Stimulated activated CD4-positive, alpha-beta T cell treated with anti-CD3 and anti-CD28 coated beads, TNF-alpha, amount 100 ng/mL, for 1 hour (primary cell): ENCODE measurements around the gene PADI3.

Source experiments
- DNase-seq, 3 donors: peaks; one replicate each; pipeline ENCODE4 v3.0.0-alpha.2; 2020; ENCODE audit warnings: low read depth in 3 of 3, low spot score in 1 of 3

Gene PADI3

DNA sequence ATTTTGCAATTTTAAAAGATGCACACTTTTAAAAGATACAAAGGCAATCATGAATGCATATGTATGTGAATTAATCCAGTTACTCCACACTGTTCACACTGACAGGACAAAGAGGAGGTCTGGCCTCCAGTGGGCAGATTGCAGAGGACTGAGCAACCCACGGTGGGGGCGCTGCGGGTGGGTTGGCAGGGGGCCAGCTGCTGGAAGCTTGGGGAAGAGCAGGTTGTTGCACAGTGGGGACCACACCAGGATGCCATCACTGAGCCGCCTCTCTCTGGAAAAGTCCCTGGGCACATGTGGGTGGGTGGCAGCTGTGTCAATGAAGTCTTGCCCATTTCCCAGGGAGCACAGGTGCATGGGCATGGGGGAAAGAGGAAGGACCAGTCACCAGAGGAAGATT is 46.4 kb downstream of the PADI3 start:
- no peak for DNase-seq

DNA sequence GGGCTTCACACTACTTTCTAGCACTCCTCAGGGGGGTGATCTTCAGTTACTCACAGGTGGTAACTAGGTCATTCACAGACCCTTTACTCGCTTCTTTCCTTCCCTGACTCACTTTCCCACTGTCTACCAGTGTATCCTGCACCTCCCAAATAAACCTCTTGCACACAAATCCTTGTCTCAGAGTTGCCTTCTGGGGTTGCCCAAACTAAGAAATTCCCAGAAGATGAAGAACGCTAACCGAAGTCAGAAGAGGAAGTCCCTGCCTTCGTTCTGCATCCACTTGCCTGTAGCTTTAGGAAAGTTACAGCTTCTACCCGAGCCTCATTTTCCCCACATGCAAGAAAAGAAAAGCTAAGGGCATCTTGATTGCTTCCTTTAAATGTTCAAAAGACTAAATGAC is 47.2 kb downstream of the PADI3 start:
- no peak for DNase-seq

- DNase-seq: no peak
These were observed 49.1 kb downstream of the PADI3 start for GRCh38 chr1:17297991-17298390.

GRCh38 chr1:17301767-17302166 is 52.9 kb downstream of the PADI3 start:
- no peak for DNase-seq

GRCh38 chr1:17304151-17304825 is 55.4 kb downstream of the PADI3 start:
- no peak for DNase-seq

- no peak for DNase-seq
These were observed 55.9 kb downstream of the PADI3 start for GRCh38 chr1:17304826-17305175.

DNA sequence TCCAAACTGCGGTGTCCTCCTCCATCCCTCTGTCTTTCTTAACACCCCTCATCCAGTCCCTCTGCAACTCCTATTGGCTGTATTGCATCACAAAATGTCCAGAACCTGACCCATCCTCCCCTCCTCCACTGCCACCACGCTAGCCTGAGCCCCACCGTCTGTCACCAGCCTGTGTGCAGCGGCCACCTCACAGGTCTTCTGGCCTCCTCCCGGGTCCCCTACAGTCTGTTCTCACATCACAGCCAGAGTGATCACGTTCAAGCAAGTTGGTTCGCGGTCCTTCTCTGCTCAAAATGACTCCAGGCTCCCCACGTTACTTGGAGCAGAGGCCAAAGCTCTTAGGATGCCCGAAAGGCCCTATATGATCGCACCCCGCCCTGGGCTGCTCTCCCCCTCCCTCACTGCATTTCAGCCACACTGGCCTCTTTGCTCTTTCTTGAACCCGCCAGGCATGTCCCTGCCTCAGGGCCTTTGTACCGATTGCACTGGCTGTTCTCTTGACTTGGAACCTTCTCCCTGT is 56.7 kb downstream of the PADI3 start:
- DNase-seq: no peak

DNA sequence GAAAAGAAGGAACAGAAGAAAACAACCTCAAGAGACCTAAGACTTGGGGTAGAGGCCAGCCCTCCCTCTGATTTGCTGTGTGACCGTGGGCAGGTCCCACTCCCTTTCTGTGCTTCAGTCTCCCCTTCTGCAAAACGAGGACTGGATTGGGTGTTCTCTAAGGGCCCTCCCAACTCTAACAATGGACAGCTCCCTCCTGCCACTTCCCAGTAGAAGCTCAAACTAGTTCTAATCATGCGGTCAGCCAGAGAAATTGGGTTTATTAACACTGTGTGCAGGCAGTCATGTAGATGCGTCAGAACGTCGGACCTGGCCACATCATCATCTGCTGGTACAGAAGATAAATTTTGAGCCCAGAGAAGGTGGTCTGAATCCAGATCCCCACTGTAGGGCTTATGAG is 57.5 kb downstream of the PADI3 start:
- no peak for DNase-seq

- DNase-seq: no peak
These were observed 58.0 kb downstream of the PADI3 start for GRCh38 chr1:17306921-17307320.

DNA sequence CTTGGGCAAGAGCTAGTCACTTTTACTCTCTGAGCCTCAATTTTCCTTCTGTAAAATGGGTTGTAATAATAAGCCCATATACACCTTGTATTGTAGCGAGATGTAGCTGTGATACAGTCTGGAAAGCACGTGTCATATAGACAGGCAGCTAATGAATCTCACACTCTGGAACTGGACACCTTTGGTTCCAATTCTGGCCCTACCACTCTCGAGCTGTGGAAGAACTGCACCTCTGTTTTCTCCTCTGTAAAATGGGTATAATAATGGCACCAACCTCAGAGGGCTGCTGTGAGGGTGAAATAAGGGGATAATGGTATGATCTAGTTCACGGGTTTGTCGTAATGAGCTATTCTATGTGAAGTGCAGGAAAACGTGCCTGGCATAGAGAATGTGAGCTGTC is 58.4 kb downstream of the PADI3 start:
- no peak for DNase-seq

GRCh38 chr1:17307946-17308345 is 59.0 kb downstream of the PADI3 start, which contains the start of gene PADI4:
Gene PADI4, plus strand, starts transcription at chr1:17308197. Its CDS starts 26 bp downstream, at chr1:17308223.
- no peak for DNase-seq

- DNase-seq: no peak
These were observed 59.7 kb downstream of the PADI3 start for GRCh38 chr1:17308593-17308992.

DNA sequence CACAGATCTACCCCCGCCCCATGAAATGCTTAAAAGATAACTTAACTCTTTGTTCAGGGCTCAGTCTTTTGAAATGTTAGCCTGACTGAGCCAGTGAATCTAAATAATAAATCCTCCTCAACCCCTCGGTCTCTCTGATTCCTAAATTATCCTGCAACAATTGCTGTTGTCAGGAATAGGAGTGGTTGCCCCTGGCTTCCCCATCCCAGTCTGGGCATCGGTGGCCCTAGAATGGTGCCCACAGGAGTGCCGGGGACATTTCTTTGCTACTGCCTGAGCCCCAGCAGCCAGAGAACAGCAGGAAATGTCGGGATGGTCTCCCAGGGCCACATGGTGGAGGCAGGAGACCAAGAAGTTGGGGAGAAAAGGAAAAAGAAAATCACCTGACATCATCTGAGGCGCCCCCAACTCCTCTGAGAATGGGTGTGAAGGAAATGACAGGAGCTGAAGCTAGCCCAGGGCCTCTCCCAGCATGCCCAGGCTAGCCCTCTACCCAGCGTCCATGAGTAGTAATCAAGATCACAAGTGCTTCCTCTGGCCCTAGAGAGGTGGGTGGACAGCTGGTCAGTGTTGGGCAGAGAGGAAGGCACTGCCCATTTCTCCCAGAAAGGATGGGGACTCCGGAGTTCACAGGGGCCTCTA is 60.6 kb downstream of the PADI3 start:
- no peak for DNase-seq

GRCh38 chr1:17310068-17310640 is 61.3 kb downstream of the PADI3 start:
- DNase-seq: no peak

DNA sequence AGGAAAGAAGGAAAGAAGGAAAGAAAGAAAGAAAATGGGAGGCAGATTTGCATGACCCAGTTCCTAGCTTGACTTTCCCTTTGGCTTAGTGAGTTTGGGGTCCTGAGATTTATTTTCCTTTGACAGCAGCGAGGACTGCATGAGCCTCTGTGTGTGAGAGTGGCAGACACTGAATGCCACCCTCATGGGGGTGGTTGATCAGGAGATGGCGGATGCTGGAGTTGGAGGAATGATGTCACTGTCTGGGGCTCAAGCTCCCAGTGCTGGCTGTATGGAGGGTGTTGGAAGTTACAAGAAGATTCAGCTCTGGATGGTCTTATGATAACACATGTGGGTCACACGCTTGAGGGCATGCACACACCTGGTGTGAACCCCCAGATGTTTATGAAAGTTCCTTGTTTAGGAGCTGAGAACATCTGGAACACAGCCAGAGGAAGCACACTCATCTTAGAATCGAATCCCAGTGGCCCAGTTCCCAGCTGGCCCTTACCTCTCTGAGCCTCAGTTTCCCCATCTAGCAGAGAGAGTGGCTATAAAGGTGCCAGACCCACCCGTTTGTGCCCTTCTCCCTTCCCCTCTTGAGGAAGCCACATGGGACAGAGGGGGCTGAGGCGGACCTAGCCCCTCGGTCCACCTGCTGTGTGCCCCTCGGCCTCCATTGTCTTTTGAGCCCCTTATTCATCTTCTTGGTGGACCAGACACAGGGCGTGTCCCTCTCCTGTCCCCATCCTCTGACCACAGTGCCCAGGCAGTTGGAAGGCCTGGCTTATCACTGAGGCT is 64.8 kb downstream of the PADI3 start:
- DNase-seq: no peak

DNA sequence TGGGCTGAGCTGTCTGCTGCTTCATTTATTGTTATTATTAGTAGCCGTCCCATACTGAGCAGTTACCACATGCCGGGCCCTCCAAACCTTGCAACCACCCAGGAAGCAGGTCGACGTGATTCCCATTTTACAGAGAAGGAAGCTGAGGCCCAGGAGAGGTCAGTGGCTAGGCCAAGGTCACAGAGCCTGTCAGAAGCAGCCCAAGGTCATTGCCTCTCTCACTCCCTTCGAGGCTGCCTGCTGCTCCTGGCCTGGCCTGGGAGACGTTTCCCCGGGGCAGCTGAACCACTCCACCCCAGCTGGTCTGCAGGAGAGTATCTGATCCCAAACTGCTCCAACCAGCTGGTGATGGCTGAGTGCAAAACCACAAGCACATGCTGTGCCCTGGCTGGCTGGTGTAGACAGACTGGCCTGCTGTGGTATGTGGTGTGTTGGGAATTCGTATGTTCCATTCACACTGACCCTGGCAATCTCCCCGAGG is 65.6 kb downstream of the PADI3 start:
- no peak for DNase-seq

GRCh38 chr1:17315542-17316130 is 66.7 kb downstream of the PADI3 start:
- DNase-seq: no peak

GRCh38 chr1:17316704-17317103 is 67.8 kb downstream of the PADI3 start:
- no peak for DNase-seq

GRCh38 chr1:17318262-17318661 is 69.4 kb downstream of the PADI3 start:
- no peak for DNase-seq

GRCh38 chr1:17319561-17320350 is 70.9 kb downstream of the PADI3 start:
- DNase-seq: no peak
